ENCODE data around the gene CYP2R1.
A peak's percentile ranks its signal among the peaks of the same experiment; 100 is the strongest.

The CYP2R1 gene, protein sequence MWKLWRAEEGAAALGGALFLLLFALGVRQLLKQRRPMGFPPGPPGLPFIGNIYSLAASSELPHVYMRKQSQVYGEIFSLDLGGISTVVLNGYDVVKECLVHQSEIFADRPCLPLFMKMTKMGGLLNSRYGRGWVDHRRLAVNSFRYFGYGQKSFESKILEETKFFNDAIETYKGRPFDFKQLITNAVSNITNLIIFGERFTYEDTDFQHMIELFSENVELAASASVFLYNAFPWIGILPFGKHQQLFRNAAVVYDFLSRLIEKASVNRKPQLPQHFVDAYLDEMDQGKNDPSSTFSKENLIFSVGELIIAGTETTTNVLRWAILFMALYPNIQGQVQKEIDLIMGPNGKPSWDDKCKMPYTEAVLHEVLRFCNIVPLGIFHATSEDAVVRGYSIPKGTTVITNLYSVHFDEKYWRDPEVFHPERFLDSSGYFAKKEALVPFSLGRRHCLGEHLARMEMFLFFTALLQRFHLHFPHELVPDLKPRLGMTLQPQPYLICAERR

DNA sequence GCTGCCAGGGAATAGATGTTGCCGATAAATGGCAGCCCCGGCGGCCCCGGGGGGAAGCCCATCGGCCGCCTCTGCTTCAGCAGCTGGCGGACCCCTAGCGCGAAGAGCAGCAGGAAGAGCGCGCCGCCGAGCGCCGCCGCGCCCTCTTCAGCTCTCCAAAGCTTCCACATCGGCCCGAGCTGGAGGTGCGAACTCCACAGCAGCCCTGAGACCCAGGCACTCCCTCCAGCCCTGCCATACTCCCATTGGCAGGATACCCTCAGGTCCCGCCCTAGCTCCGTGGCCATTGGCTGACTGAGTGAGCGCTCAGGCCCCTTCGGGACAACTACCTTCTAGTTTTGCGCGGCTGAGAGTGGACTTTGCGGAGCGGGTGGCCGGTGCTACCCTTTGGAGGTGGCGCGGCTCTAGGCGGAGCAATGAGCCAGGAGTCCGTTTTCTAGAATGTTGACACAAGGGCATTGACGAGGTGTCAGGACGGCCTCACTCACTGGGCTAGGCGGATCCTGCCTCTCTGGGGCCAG is at the start of gene CYP2R1:
Gene CYP2R1, minus strand, starts transcription at position 196 of the 521 bp plus-strand sequence. Its CDS starts 26 bp downstream, at position 170.
- Histone ChIP-seq H3K4me2 (peak within 1 kb of the TSS; percentile 64), H4K20me1 (ENCODE audit: insufficient read depth) (no peaks in the 10 kb centered on the region), H3K79me2 (ENCODE audit: insufficient read depth, low read depth) (no peaks in the 10 kb centered on the region), H3K27ac (peak within 1 kb of the TSS; percentile 49), H3K4me1 (ENCODE audit: low read depth, poor library complexity, severe bottlenecking) (peaks cover 30% of the 10 kb centered on the region), H3K36me3 (ENCODE audit: insufficient read depth) (no peaks in the 10 kb centered on the region), H2AFZ (ENCODE audit: low read depth) (peak within 1 kb of the TSS; percentile 77), H3K4me3 (IDR thresholded peaks at IDR 0.05; ENCODE audit: insufficient read depth, low read depth, low read length) (no peak within 1 kb of the TSS), H3K27me3 (ENCODE audit: insufficient read depth, low read depth) (no peaks in the 10 kb centered on the region), H3K9ac (peak within 1 kb of the TSS; percentile 46; the same call in 1 of the 2 replicates)
- TF ChIP-seq, protein P1, sequence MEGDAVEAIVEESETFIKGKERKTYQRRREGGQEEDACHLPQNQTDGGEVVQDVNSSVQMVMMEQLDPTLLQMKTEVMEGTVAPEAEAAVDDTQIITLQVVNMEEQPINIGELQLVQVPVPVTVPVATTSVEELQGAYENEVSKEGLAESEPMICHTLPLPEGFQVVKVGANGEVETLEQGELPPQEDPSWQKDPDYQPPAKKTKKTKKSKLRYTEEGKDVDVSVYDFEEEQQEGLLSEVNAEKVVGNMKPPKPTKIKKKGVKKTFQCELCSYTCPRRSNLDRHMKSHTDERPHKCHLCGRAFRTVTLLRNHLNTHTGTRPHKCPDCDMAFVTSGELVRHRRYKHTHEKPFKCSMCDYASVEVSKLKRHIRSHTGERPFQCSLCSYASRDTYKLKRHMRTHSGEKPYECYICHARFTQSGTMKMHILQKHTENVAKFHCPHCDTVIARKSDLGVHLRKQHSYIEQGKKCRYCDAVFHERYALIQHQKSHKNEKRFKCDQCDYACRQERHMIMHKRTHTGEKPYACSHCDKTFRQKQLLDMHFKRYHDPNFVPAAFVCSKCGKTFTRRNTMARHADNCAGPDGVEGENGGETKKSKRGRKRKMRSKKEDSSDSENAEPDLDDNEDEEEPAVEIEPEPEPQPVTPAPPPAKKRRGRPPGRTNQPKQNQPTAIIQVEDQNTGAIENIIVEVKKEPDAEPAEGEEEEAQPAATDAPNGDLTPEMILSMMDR (conservative IDR thresholded peaks at IDR 0.05; ENCODE audit: low read depth, low read length), result no peak

DNA sequence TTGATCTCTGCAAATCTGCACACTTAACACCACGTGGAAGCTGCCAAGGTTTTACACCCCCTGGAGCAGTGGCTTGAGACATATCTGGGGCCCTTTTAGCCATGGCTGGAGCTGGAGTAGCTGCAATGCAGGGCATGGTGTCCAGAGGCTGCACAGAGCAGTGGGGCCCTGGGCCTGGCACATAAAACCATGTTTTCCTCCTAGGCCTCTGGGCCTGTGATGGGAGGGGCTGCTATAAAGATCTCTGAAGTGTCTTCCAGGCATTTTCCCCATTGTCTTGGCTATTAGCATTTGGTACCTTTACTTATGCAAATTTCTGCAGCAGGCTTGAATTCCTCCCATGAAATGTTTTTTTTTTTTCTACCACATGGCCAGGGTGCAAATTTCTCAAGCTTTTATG is 46.9 kb upstream of the CYP2R1 start:
- TF ChIP-seq, protein P1 (conservative IDR thresholded peaks at IDR 0.05; ENCODE audit: low read depth, low read length), result no peak
- H3K27ac ChIP-seq, result no peak overlapping the region
- no peaks in the 10 kb centered on the region for H4K20me1 ChIP-seq (ENCODE audit: insufficient read depth)
- no peaks in the 10 kb centered on the region for H3K27me3 ChIP-seq (ENCODE audit: insufficient read depth, low read depth)
- no peak overlapping the region for H3K4me3 ChIP-seq (IDR thresholded peaks at IDR 0.05; ENCODE audit: insufficient read depth, low read depth, low read length)
- H2AFZ ChIP-seq (ENCODE audit: low read depth), result no peak overlapping the region
- no peaks in the 10 kb centered on the region for H3K79me2 ChIP-seq (ENCODE audit: insufficient read depth, low read depth)
- no peaks in the 10 kb centered on the region for H3K4me1 ChIP-seq (ENCODE audit: low read depth, poor library complexity, severe bottlenecking)
- H3K9ac ChIP-seq, result no peak overlapping the region
- H3K36me3 ChIP-seq (ENCODE audit: insufficient read depth), result no peaks in the 10 kb centered on the region
- no peak overlapping the region for H3K4me2 ChIP-seq

DNA sequence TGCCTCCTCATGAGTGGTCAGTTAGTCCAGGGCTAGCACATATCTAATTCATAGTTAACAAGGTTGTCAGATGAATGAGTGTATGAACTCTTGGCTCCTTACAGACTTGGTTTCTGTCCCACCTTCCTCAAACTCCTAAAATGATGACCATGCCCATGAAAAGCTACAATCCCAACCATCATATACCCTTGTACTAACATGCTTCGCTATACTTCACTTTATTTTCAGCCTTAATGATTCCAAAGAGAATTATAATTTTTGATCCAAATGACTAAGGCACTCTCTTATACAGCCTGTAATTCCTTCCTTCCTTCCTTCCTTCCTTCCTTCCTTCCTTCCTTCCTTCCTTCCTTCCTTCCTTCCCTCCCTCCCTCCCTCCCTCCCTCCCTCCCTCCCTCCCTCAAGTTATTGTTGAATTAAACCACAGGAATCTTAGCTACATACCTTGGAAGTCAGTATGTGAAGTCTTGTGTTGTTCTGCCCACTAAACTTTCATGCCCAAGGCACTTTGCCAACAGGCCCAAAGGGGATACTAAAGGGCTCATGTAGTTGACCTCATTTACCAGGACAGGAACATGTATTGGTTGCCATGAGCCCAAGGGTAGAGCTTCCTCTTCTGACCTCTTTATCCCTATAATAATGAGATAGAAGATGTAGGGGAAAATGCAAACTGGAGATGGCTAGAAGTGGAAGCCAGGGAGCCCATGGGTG is 42.8 kb upstream of the CYP2R1 start:
- Histone ChIP-seq H3K4me3 (IDR thresholded peaks at IDR 0.05; ENCODE audit: insufficient read depth, low read depth, low read length) (no peak overlapping the region), H3K4me2 (no peak overlapping the region), H3K27ac (no peak overlapping the region), H2AFZ (ENCODE audit: low read depth) (no peak overlapping the region), H3K9ac (no peak overlapping the region), H3K27me3 (ENCODE audit: insufficient read depth, low read depth) (no peaks in the 10 kb centered on the region), H3K4me1 (ENCODE audit: low read depth, poor library complexity, severe bottlenecking) (no peaks in the 10 kb centered on the region), H4K20me1 (ENCODE audit: insufficient read depth) (no peaks in the 10 kb centered on the region), H3K36me3 (ENCODE audit: insufficient read depth) (no peaks in the 10 kb centered on the region), H3K79me2 (ENCODE audit: insufficient read depth, low read depth) (no peaks in the 10 kb centered on the region)
- TF ChIP-seq, protein P1 (conservative IDR thresholded peaks at IDR 0.05; ENCODE audit: low read depth, low read length), result no peak

DNA sequence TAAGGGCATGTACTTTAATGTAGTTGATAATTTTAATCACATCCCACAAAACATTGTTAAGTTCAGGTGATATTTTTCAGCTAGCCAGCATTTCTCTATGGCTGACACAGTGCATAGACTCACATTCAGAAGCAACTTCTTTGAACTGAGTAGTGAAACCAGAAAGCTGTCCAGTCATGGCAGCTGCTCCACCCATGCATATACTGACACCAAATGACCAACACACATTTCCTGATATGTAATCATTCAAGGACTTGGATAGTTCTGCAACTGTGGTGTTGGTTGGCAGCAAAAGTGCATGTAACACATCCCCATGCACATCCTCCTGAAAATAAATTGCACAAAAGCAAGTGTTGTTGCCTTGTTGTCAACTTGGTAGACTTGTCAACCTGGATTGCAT is 40.4 kb upstream of the CYP2R1 start:
- Histone ChIP-seq H3K4me1 (ENCODE audit: low read depth, poor library complexity, severe bottlenecking) (no peaks in the 10 kb centered on the region), H3K36me3 (ENCODE audit: insufficient read depth) (no peaks in the 10 kb centered on the region), H2AFZ (ENCODE audit: low read depth) (no peak overlapping the region), H3K27me3 (ENCODE audit: insufficient read depth, low read depth) (no peaks in the 10 kb centered on the region), H3K9ac (no peak overlapping the region), H3K4me3 (IDR thresholded peaks at IDR 0.05; ENCODE audit: insufficient read depth, low read depth, low read length) (no peak overlapping the region), H3K4me2 (no peak overlapping the region), H3K79me2 (ENCODE audit: insufficient read depth, low read depth) (no peaks in the 10 kb centered on the region), H4K20me1 (ENCODE audit: insufficient read depth) (no peaks in the 10 kb centered on the region), H3K27ac (no peak overlapping the region)
- TF ChIP-seq, protein P1 (conservative IDR thresholded peaks at IDR 0.05; ENCODE audit: low read depth, low read length), result no peak
